SK-N-SH (cell line): ENCODE results near the gene SMU1. TPM values are rescaled to one million over a fixed set of nuclear protein-coding genes. Genes with fewer than 3 reads are reported as not detected.

Source experiments
- CTCF ChIA-PET: fragments of 300-600, 350-600 bp; formaldehyde crosslinking; extraction: SDS; loops from one replicate; lab custom pipeline; 2021; lab: Yijun Ruan, JAX
- POLR2A ChIA-PET: fragments of 350-600 bp; sonication (Branson Sonifier 250); formaldehyde crosslinking; extraction: SDS; loops from one replicate; lab custom pipeline; 2020; ENCODE audit warnings: antibody characterized with exemption, inconsistent platforms; lab: Yijun Ruan, JAX
- DNase-seq: peaks from one replicate; pipeline ENCODE4 v3.0.0; 2012
- H2AFZ ChIP-seq: fragments of 200-600 bp; sonication (generic); 2 replicates; pipeline ENCODE4 v1.8.1; 2016; ENCODE audit warnings: antibody characterized with exemption, mild to moderate bottlenecking, low read depth
- H3F3A ChIP-seq: fragments of 200-600 bp; sonication (generic); replicated peaks from 2 replicates; pipeline ENCODE3; 2016; ENCODE audit warnings: antibody characterized with exemption, mild to moderate bottlenecking; ENCODE audit not compliant: insufficient read depth
- H3K27ac ChIP-seq, 2 experiments: fragments of 200-500 bp in 1 of 2; fragments of 200-600 bp in 1 of 2; sonication (Bioruptor generic) in 1 of 2; sonication (generic), shearing (Covaris generic) in 1 of 2; 2 replicates each; pipeline versions ENCODE4 v1.5.1 to v1.6.1; 2014 to 2016; ENCODE audit warnings: low read depth in 2 of 2, inconsistent platforms in 1 of 2, low read length in 1 of 2, mild to moderate bottlenecking in 1 of 2, mixed read lengths in 1 of 2
- H3K27me3 ChIP-seq: fragments of 200-600 bp; sonication (generic), shearing (Covaris generic); 2 replicates; pipeline ENCODE4 v1.6.1; 2016; ENCODE audit warnings: mixed run types; ENCODE audit not compliant: insufficient read depth
- H3K36me3 ChIP-seq, 2 experiments: fragments of 200-500 bp in 1 of 2; fragments of 200-600 bp in 1 of 2; sonication (Bioruptor generic) in 1 of 2; sonication (generic) in 1 of 2; replicated peaks in 1 of 2; 2 replicates each; pipeline versions ENCODE3 to v1.5.1; 2014 to 2016; ENCODE audit warnings: low read length in 1 of 2, mild to moderate bottlenecking in 1 of 2; ENCODE audit not compliant: insufficient read depth in 2 of 2, control insufficient read depth in 1 of 2
- H3K4me1 ChIP-seq, 2 experiments: fragments of 200-500 bp in 1 of 2; fragments of 200-600 bp in 1 of 2; sonication (Bioruptor generic) in 1 of 2; sonication (generic), shearing (Covaris generic) in 1 of 2; 2 replicates each; pipeline versions ENCODE4 v1.5.1 to v1.6.1; 2014 to 2016; ENCODE audit warnings: low read depth in 1 of 2, low read length in 1 of 2, mixed run types in 1 of 2; ENCODE audit not compliant: insufficient read depth in 2 of 2, control insufficient read depth in 1 of 2
- H3K4me2 ChIP-seq: fragments of 200-600 bp; sonication (generic), shearing (Covaris generic); 2 replicates; pipeline ENCODE4 v1.6.1; 2017; ENCODE audit warnings: mixed run types
- H3K4me3 ChIP-seq, 2 experiments: fragments of 200-500 bp in 1 of 2; fragments of 200-600 bp in 1 of 2; sonication (Bioruptor generic) in 1 of 2; sonication (generic), shearing (Covaris generic) in 1 of 2; 2 replicates each; pipeline versions ENCODE4 v1.5.1 to v1.8.1; 2014 to 2016; ENCODE audit warnings: low read depth in 2 of 2, inconsistent platforms in 1 of 2, low read length in 1 of 2, mild to moderate bottlenecking in 1 of 2, mixed read lengths in 1 of 2, moderate library complexity in 1 of 2
- H3K79me2 ChIP-seq: fragments of 200-600 bp; sonication (generic); 2 replicates; pipeline ENCODE4 v1.8.1; 2017; ENCODE audit warnings: mild to moderate bottlenecking; ENCODE audit not compliant: insufficient read depth
- H3K9ac ChIP-seq: fragments of 200-600 bp; sonication (generic); 2 replicates; pipeline ENCODE4 v1.6.1; 2017; ENCODE audit warnings: mixed run types
- H3K9me2 ChIP-seq: fragments of 200-600 bp; sonication (generic); 2 replicates; pipeline ENCODE4 v1.6.1; 2017; ENCODE audit warnings: mixed run types
- H3K9me3 ChIP-seq: fragments of 200-600 bp; sonication (generic); 2 replicates; pipeline ENCODE4 v1.6.1; 2017; ENCODE audit warnings: mixed run types, mild to moderate bottlenecking, moderate library complexity
- H4K20me1 ChIP-seq: fragments of 200-600 bp; sonication (generic); 2 replicates; pipeline ENCODE4 v1.6.1; 2017; ENCODE audit warnings: mild to moderate bottlenecking, mixed run types; ENCODE audit not compliant: insufficient read depth
- CHD2 ChIP-seq: fragments of 150-350 bp; IDR thresholded peaks from 2 replicates; pipeline ENCODE4 v1.6.1; 2018; ENCODE audit warnings: low read length; ENCODE audit not compliant: partially characterized antibody
- ELF1 ChIP-seq: IDR thresholded peaks from 2 replicates; pipeline ENCODE4 v1.4.0; 2012
- EZH2phosphoT487 ChIP-seq: fragments of 200-600 bp; sonication (generic); IDR thresholded peaks from 2 replicates; pipeline ENCODE4 v1.6.1; 2017; ENCODE audit warnings: low read depth, mixed run types, mild to moderate bottlenecking, antibody characterized with exemption, moderate library complexity, borderline replicate concordance
- FOSL2 ChIP-seq: IDR thresholded peaks from 2 replicates; pipeline ENCODE4 v1.4.0; 2012; ENCODE audit warnings: low read depth, mild to moderate bottlenecking, moderate library complexity, borderline replicate concordance
- FOXJ3 ChIP-seq: sonication (generic); formaldehyde crosslinking; IDR thresholded peaks from 2 replicates; pipeline ENCODE4 v1.5.1; 2020; ENCODE audit warnings: mild to moderate bottlenecking, missing genetic modification reagents
- FOXM1 ChIP-seq: IDR thresholded peaks from 2 replicates; pipeline ENCODE4 v1.4.0; 2012; ENCODE audit warnings: low read depth, mild to moderate bottlenecking
- GABPA ChIP-seq: IDR thresholded peaks from 2 replicates; pipeline ENCODE4 v1.4.0; 2012; ENCODE audit warnings: low read depth, mild to moderate bottlenecking
- IRF3 ChIP-seq: fragments of 150-350 bp; IDR thresholded peaks from 2 replicates; pipeline ENCODE4 v1.6.1; 2016; ENCODE audit warnings: mild to moderate bottlenecking, low read depth, low read length
- JUND ChIP-seq: IDR thresholded peaks from 2 replicates; pipeline ENCODE4 v1.4.0; 2012
- MAX ChIP-seq: IDR thresholded peaks from 2 replicates; pipeline ENCODE4 v1.4.0; 2012; ENCODE audit warnings: low read depth
- MEF2A ChIP-seq: IDR thresholded peaks from 2 replicates; pipeline ENCODE4 v1.4.0; 2012; ENCODE audit warnings: low read depth, borderline replicate concordance
- MXI1 ChIP-seq: IDR thresholded peaks from 2 replicates; pipeline ENCODE4 v1.6.1; 2012; ENCODE audit warnings: mild to moderate bottlenecking, low read depth, low read length, improper control_type of control experiment
- NFIC ChIP-seq: IDR thresholded peaks from 2 replicates; pipeline ENCODE4 v1.4.0; 2012; ENCODE audit warnings: borderline replicate concordance
- PBX3 ChIP-seq: IDR thresholded peaks from 2 replicates; pipeline ENCODE4; 2012
- POLR2AphosphoS5 ChIP-seq: IDR thresholded peaks from 2 replicates; pipeline ENCODE4 v1.6.1; 2012; ENCODE audit warnings: low read depth, low read length
- RCOR1 ChIP-seq: fragments of 150-350 bp; IDR thresholded peaks from 2 replicates; pipeline ENCODE4 v1.6.1; 2017; ENCODE audit warnings: antibody characterized with exemption, low read length
- RXRA ChIP-seq: IDR thresholded peaks from 2 replicates; pipeline ENCODE4 v1.4.0; 2012; ENCODE audit warnings: low read depth, mild to moderate bottlenecking, borderline replicate concordance
- SIN3A ChIP-seq: IDR thresholded peaks from 2 replicates; pipeline ENCODE4 v1.6.1; 2012; ENCODE audit warnings: low read depth, mild to moderate bottlenecking, low read length, moderate library complexity, borderline replicate concordance
- SMC3 ChIP-seq: IDR thresholded peaks from 2 replicates; pipeline ENCODE4 v1.6.1; 2012; ENCODE audit warnings: low read depth, low read length, improper control_type of control experiment
- TAF1 ChIP-seq: IDR thresholded peaks from 2 replicates; pipeline ENCODE4 v1.6.1; 2012; ENCODE audit warnings: low read depth, mild to moderate bottlenecking, low read length, moderate library complexity, borderline replicate concordance
- TCF12 ChIP-seq: IDR thresholded peaks from 2 replicates; pipeline ENCODE4 v1.4.0; 2012
- TEAD4 ChIP-seq: IDR thresholded peaks from 2 replicates; pipeline ENCODE4 v1.4.0; 2012; ENCODE audit warnings: mild to moderate bottlenecking, borderline replicate concordance; ENCODE audit not compliant: insufficient read depth
- YY1 ChIP-seq: IDR thresholded peaks from 2 replicates; pipeline ENCODE4 v1.4.0; 2012; ENCODE audit warnings: low read depth, mild to moderate bottlenecking
- ZBTB33 ChIP-seq: IDR thresholded peaks from 2 replicates; pipeline ENCODE4 v1.4.0; 2012; ENCODE audit warnings: low read depth, borderline replicate concordance
- WGBS: methylation state at CpG from one replicate; pipeline ENCODE4 v1.1.6; 2017; ENCODE audit warnings: low lambda C conversion rate; 5-methylcytosine and 5-hydroxymethylcytosine counted together
- polyA plus RNA-seq, 3 experiments: library from polyadenylated mRNA; depleted of rRNA; stranded (reverse); fragments of >200 nt; gene quantifications; 2 replicates each; pipeline ENCODE4 v1.2.3, GENCODE V29; 2012
- TF ChIP-seq, protein P1 (sequence below): IDR thresholded peaks from 2 replicates; pipeline ENCODE4 v1.4.0; 2012; ENCODE audit warnings: low read depth, borderline replicate concordance

Gene SMU1
- polyA plus RNA-seq, 1 of the 3 experiments (the other 2 are of a cell fraction), result 9.8 TPM

- Histone ChIP-seq H3K9me2 (no peaks in the 10 kb centered on the region), H3K27me3 (no peaks in the 10 kb centered on the region), H3K4me2 (no peak overlapping the region), H3K4me1 (no peaks in the 10 kb centered on the region; a peak in 1 of 4 replicates), H2AFZ (no peak overlapping the region), H3K36me3 (no peaks in the 10 kb centered on the region), H3K9me3 (no peaks in the 10 kb centered on the region), H3K79me2 (no peaks in the 10 kb centered on the region), H3K4me3 (no peak overlapping the region), H3K27ac (no peak overlapping the region), H3K9ac (no peak overlapping the region), H3F3A (no peaks in the 10 kb centered on the region), H4K20me1 (no peaks in the 10 kb centered on the region)
- CTCF ChIA-PET, result interaction anchor here (0.8 to 1.4 kb wide), 2 partner anchors 19 to 71 kb away, joined by 3 to 4 read pairs; no protein-coding TSS in a partner anchor
- DNase-seq, result no peak
- WGBS, result 93% methylated on average over 2 of the region's 2 CpGs
- TF ChIP-seq FOXM1, result no peak
- TF ChIP-seq MEF2A, result no peak
- TF ChIP-seq MXI1, result no peak
- TF ChIP-seq SIN3A, result no peak
- no peak for TF ChIP-seq TEAD4
- TF ChIP-seq POLR2AphosphoS5, result no peak
- no peak for TF ChIP-seq RXRA
- no peak for TF ChIP-seq TAF1
- no peak for TF ChIP-seq MAX
- TF ChIP-seq ELF1, result no peak
- no peak for TF ChIP-seq GABPA
- no peak for TF ChIP-seq FOSL2
- TF ChIP-seq RCOR1, result no peak
- TF ChIP-seq EZH2phosphoT487, result no peak
- no peak for TF ChIP-seq YY1
- TF ChIP-seq JUND, result no peak
- TF ChIP-seq NFIC, result no peak
- TF ChIP-seq TCF12, result no peak
- TF ChIP-seq FOXJ3 (CRISPR knock-in tag), result no peak
- POLR2A ChIA-PET, result no interaction called here
Measured at GRCh38 chr9:33099754-33100153, 23.3 kb upstream of the SMU1 start.

DNA sequence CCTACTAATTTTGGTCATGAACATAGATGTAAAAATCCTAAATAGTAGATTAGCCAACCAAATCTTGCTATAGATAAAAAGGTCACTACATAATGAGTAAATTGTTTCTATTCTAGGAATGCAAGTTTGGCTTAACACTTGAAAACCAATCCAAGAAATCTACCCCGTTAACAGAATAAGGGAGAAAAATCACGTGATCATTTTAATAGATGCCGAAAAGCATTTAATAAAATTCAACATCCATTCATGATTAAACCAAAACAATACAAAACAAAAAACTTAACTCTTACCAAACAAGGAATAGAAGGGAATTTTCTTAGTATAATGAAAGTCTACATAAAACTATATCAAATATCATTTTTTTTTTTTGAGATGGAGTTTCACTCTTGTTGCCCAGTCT, 20.7 kb upstream of the SMU1 start:
- POLR2A ChIA-PET, result no interaction called here
- no peak overlapping the region for H3K4me3 ChIP-seq
- no peaks in the 10 kb centered on the region for H3K27me3 ChIP-seq
- H3K9me2 ChIP-seq, result no peaks in the 10 kb centered on the region
- no peaks in the 10 kb centered on the region for H3K9me3 ChIP-seq
- no peak overlapping the region for H3K27ac ChIP-seq
- no peaks in the 10 kb centered on the region for H4K20me1 ChIP-seq
- H3K36me3 ChIP-seq, result no peaks in the 10 kb centered on the region
- no peak for TF ChIP-seq ZBTB33
- no peak for TF ChIP-seq PBX3
- no peak for TF ChIP-seq RCOR1
- TF ChIP-seq CHD2, result no peak
- no peak for TF ChIP-seq SIN3A
- TF ChIP-seq, protein P1, sequence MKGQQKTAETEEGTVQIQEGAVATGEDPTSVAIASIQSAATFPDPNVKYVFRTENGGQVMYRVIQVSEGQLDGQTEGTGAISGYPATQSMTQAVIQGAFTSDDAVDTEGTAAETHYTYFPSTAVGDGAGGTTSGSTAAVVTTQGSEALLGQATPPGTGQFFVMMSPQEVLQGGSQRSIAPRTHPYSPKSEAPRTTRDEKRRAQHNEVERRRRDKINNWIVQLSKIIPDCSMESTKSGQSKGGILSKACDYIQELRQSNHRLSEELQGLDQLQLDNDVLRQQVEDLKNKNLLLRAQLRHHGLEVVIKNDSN, result no peak
- TF ChIP-seq YY1, result no peak
- TF ChIP-seq MAX, result no peak
- no peak for TF ChIP-seq SMC3
- no peak for TF ChIP-seq IRF3
- CTCF ChIA-PET, result no interaction called here
- no peak for DNase-seq
- H3K4me2 ChIP-seq, result no peak overlapping the region
- WGBS, result 93% methylated on average over 3 of the region's 3 CpGs
- no peaks in the 10 kb centered on the region for H3K79me2 ChIP-seq
- H2AFZ ChIP-seq, result no peak overlapping the region
- H3K9ac ChIP-seq, result no peak overlapping the region
- H3F3A ChIP-seq, result peaks cover 2% of the 10 kb centered on the region
- H3K4me1 ChIP-seq, result no peaks in the 10 kb centered on the region; a peak in 1 of 4 replicates
